Rectal smooth muscle tissue (tissue), 1 donor: Measurements from ENCODE around the gene GRID1.

Experiments
- H3K27ac ChIP-seq: one replicate; pipeline ENCODE4 v1.7.0; 2013; ENCODE audit warnings: low read depth, low read length, inconsistent platforms
- H3K27me3 ChIP-seq: one replicate; pipeline ENCODE4 v1.7.0; 2013; ENCODE audit warnings: low read length; ENCODE audit not compliant: control insufficient read depth, insufficient read depth
- H3K36me3 ChIP-seq: one replicate; pipeline ENCODE4 v1.7.0; 2013; ENCODE audit warnings: low read length; ENCODE audit not compliant: control insufficient read depth, insufficient read depth
- H3K4me1 ChIP-seq: one replicate; pipeline ENCODE4 v1.7.0; 2013; ENCODE audit warnings: low read length; ENCODE audit not compliant: control insufficient read depth, insufficient read depth
- H3K4me3 ChIP-seq: one replicate; pipeline ENCODE4 v1.7.0; 2013; ENCODE audit warnings: low read length
- H3K9ac ChIP-seq: one replicate; pipeline ENCODE4 v1.7.0; 2013; ENCODE audit warnings: low read length

The GRID1 gene

DNA sequence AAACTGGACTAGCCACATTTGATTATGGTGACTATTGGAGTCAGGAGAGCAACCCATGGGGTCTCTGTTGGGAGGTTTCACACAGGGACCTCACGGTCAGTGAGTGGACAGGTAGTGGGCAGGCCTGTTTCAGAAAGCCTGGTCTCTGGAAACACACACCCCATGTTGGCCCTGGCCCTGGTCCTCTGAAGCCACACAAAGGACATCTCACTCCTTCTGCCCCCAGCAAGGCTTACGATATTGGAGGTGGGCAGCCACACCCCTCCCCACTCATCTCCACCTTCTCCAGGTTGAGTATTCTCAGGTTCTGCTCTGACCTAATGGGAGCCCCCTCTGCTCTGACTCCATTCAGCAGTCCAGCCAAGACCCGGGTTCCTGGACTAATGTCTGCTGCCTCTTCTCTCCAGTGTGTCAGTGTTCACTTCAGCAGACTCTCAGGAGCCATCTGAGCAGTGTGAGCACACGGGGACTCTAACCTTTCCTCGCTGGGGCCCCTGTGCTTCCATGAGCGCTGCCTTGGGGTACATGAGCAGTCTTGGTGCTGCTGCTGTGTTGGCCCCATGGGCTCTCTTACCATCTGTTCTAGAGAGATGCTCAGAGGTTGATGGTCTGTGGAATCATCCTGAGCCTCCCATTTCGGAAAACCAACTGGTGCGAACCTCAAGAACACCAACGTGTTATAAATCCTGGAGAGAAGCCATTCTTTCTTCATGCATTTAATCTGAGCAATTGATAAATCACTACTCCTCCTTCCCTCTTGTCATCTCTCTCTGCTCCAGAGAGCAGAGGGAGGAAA is 748.6 kb downstream of the GRID1 start:
- Histone ChIP-seq H3K27ac (no peak overlapping the region), H3K4me1 (no peaks in the 10 kb centered on the region), H3K4me3 (no peak overlapping the region), H3K27me3 (no peaks in the 10 kb centered on the region), H3K9ac (no peak overlapping the region), H3K36me3 (no peaks in the 10 kb centered on the region)

DNA sequence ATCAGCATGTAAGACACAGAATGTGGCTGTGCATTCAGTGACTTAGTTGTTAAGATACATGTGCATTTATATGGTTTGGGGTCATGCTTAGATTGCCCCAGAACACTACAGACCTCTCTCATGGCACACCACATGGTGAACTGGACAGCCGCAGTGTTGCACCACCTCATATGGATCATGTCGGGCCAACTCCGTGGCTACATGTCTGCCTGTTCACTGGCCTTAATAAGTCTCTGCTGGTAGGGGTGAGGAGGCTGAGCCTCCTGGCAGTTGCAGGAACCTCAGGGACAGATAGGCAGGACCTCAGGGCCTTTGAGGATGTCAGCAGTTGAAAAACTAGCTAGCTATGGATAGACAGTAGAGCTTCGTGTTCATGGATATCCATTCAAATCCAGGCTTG is 751.0 kb downstream of the GRID1 start:
- no peak overlapping the region for H3K9ac ChIP-seq
- H3K27me3 ChIP-seq, result no peaks in the 10 kb centered on the region
- no peak overlapping the region for H3K4me3 ChIP-seq
- no peaks in the 10 kb centered on the region for H3K4me1 ChIP-seq
- H3K36me3 ChIP-seq, result no peaks in the 10 kb centered on the region
- no peak overlapping the region for H3K27ac ChIP-seq

GRCh38 chr10:85614981-85615380 is 751.6 kb downstream of the GRID1 start:
- no peaks in the 10 kb centered on the region for H3K4me1 ChIP-seq
- H3K9ac ChIP-seq, result no peak overlapping the region
- H3K27ac ChIP-seq, result no peak overlapping the region

GRCh38 chr10:85614566-85614965 is 752.0 kb downstream of the GRID1 start:
- H3K27ac ChIP-seq, result no peak overlapping the region
- H3K36me3 ChIP-seq, result no peaks in the 10 kb centered on the region
- H3K9ac ChIP-seq, result no peak overlapping the region
- H3K27me3 ChIP-seq, result no peaks in the 10 kb centered on the region
- H3K4me3 ChIP-seq, result no peak overlapping the region
- no peaks in the 10 kb centered on the region for H3K4me1 ChIP-seq

More at GRCh38 chr10:85614981-85615380, 751.6 kb downstream of the GRID1 start:
- no peak overlapping the region for H3K4me3 ChIP-seq
- no peaks in the 10 kb centered on the region for H3K27me3 ChIP-seq
- H3K36me3 ChIP-seq, result no peaks in the 10 kb centered on the region

- H3K27ac ChIP-seq, result no peak overlapping the region
- H3K4me1 ChIP-seq, result no peaks in the 10 kb centered on the region
- H3K4me3 ChIP-seq, result no peak overlapping the region
- no peak overlapping the region for H3K9ac ChIP-seq
- H3K27me3 ChIP-seq, result no peaks in the 10 kb centered on the region
- H3K36me3 ChIP-seq, result no peaks in the 10 kb centered on the region
Measured at GRCh38 chr10:85613391-85613790, 753.2 kb downstream of the GRID1 start.

GRCh38 chr10:85612833-85613232 is 753.8 kb downstream of the GRID1 start:
- Histone ChIP-seq H3K27me3 (no peaks in the 10 kb centered on the region), H3K36me3 (no peaks in the 10 kb centered on the region), H3K9ac (no peak overlapping the region), H3K4me1 (no peaks in the 10 kb centered on the region), H3K27ac (no peak overlapping the region), H3K4me3 (no peak overlapping the region)

DNA sequence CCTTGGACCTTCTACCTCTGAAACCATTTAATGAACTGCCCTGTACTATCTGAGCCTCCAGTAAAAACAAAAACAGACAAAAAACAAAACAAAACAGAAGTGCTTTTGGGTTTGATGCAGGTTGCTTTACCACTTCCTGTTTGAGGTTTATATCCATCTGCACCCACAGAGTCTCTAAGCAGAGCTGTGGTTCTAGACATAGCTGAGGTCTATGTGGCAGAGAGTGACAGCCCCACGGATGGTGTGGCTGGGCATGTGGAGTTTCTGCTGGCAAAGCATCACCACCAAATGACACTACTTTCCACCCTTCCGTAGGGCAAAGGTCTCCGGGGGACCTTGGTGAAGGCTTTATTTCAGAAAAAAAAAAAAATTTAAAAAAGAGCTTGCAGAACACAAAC is 754.2 kb downstream of the GRID1 start:
- Histone ChIP-seq H3K27me3 (no peaks in the 10 kb centered on the region), H3K4me3 (no peak overlapping the region), H3K4me1 (no peaks in the 10 kb centered on the region), H3K27ac (no peak overlapping the region), H3K9ac (no peak overlapping the region), H3K36me3 (no peaks in the 10 kb centered on the region)

DNA sequence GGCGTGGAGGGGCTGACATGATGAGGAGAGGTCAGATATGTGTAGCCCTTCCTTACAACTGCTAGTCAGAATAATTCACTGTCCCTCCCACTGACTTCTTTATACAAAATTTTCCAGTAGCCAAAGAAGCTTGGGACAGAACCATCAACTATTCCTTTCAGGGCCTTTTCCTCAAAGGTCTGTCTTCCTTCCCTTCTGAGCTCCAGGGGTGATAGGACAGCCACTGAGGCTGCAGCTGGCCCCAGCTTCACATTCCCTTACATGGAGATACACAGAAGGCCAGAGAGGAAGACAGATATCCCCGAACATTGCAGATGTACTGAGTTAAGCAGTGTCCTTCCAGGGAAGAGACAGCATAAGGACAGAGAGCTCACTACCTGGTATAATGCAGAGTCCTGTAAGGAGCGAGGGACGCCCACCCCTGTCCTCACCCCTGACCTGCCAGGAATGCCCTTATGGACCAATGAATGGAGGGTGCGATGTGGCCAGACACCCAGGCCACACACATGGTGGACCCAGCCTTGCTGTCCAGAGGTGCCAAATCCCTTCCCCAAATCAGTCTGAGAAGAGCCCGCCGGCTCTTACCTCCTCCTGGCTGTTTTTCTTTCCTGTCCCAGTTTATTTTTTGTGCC is 754.7 kb downstream of the GRID1 start:
- no peaks in the 10 kb centered on the region for H3K36me3 ChIP-seq
- no peaks in the 10 kb centered on the region for H3K27me3 ChIP-seq
- no peak overlapping the region for H3K27ac ChIP-seq
- H3K4me1 ChIP-seq, result no peaks in the 10 kb centered on the region
- no peak overlapping the region for H3K9ac ChIP-seq
- no peak overlapping the region for H3K4me3 ChIP-seq

DNA sequence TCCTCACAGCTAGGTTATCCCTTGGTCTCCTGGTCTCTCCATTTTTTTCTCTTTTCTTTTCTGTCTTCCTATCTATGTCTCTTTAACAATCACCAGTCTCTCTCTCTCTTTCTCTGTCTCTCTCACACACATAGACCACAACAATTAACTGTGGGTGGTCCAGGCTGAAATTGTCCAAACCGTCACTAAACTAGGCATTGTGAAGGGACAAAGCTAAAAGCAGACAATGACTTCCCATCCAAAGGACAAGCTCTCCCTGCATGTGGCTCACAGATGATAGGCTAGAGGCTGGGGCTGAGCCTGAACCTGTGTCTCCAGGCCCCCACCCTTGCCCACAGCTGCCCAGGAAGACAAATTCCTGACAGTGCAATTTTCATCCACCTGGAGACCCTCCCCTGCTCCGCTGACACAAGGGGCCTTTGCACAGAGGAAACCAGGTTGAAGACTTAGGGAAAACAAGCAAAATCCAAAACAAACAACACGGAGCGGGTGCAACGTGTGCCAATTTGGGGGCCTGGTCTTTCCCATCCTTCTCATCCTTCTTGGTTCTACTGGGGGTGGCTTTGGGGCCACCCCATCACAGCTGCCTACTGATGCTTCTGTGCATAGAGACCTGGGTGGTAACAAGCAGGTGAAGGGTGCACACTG is 755.4 kb downstream of the GRID1 start:
- Histone ChIP-seq H3K9ac (no peak overlapping the region), H3K27me3 (no peaks in the 10 kb centered on the region), H3K36me3 (no peaks in the 10 kb centered on the region), H3K4me3 (no peak overlapping the region), H3K27ac (no peak overlapping the region), H3K4me1 (no peaks in the 10 kb centered on the region)

GRCh38 chr10:85610381-85611092 is 756.1 kb downstream of the GRID1 start:
- no peaks in the 10 kb centered on the region for H3K4me1 ChIP-seq
- H3K4me3 ChIP-seq, result no peak overlapping the region
- H3K36me3 ChIP-seq, result no peaks in the 10 kb centered on the region
- H3K27me3 ChIP-seq, result no peaks in the 10 kb centered on the region
- no peak overlapping the region for H3K9ac ChIP-seq
- no peak overlapping the region for H3K27ac ChIP-seq

GRCh38 chr10:85609509-85609908 is 757.1 kb downstream of the GRID1 start:
- no peak overlapping the region for H3K4me3 ChIP-seq
- no peak overlapping the region for H3K9ac ChIP-seq
- H3K27ac ChIP-seq, result no peak overlapping the region
- no peaks in the 10 kb centered on the region for H3K4me1 ChIP-seq
- H3K27me3 ChIP-seq, result no peaks in the 10 kb centered on the region
- no peaks in the 10 kb centered on the region for H3K36me3 ChIP-seq

- Histone ChIP-seq H3K9ac (no peak overlapping the region), H3K36me3 (no peaks in the 10 kb centered on the region), H3K27me3 (no peaks in the 10 kb centered on the region), H3K27ac (no peak overlapping the region), H3K4me1 (no peaks in the 10 kb centered on the region), H3K4me3 (no peak overlapping the region)
Measured at GRCh38 chr10:85608706-85609105, 757.9 kb downstream of the GRID1 start.
